Fibroblast of mammary gland (primary cell): ENCODE results near the gene CCDC196.

Source experiments
- DNase-seq: peaks from one replicate; pipeline ENCODE4 v3.0.0-alpha.2; 2010; ENCODE audit warnings: low read depth
- H3K4me3 ChIP-seq: 2 replicates; pipeline ENCODE4 v1.5.1; 2011; ENCODE audit warnings: low read depth, mild to moderate bottlenecking, low read length, moderate library complexity; ENCODE audit not compliant: control insufficient read depth
- CTCF ChIP-seq: conservative IDR thresholded peaks from 2 replicates; pipeline ENCODE4 v1.5.1; 2011; ENCODE audit warnings: low read depth, low read length, inconsistent platforms; ENCODE audit not compliant: control insufficient read depth, insufficient read depth

Gene CCDC196

GRCh38 chr14:66490143-66491111 is 4.3 kb downstream of the CCDC196 start:
- no peak overlapping the region for H3K4me3 ChIP-seq
- no peak for DNase-seq
- no peak for TF ChIP-seq CTCF

GRCh38 chr14:66493750-66494149 is 7.6 kb downstream of the CCDC196 start:
- TF ChIP-seq CTCF, result no peak
- no peak overlapping the region for H3K4me3 ChIP-seq
- no peak for DNase-seq

GRCh38 chr14:66495218-66496098 is 9.3 kb downstream of the CCDC196 start:
- peak; percentile 95 for TF ChIP-seq CTCF
- H3K4me3 ChIP-seq, result peak overlapping the region; percentile 19

GRCh38 chr14:66496188-66496807 is 10.1 kb downstream of the CCDC196 start:
- H3K4me3 ChIP-seq, result no peak overlapping the region

More at GRCh38 chr14:66495218-66496098, 9.3 kb downstream of the CCDC196 start:
- peak; percentile 82 for DNase-seq

GRCh38 chr14:66496911-66497310 is 10.7 kb downstream of the CCDC196 start:
- no peak for DNase-seq
- no peak for TF ChIP-seq CTCF
- no peak overlapping the region for H3K4me3 ChIP-seq

More at GRCh38 chr14:66496188-66496807, 10.1 kb downstream of the CCDC196 start:
- peak; percentile 34 for DNase-seq
- no peak for TF ChIP-seq CTCF

- H3K4me3 ChIP-seq, result no peak overlapping the region
- DNase-seq, result no peak
- no peak for TF ChIP-seq CTCF
Observed at GRCh38 chr14:66498311-66498710, 12.1 kb downstream of the CCDC196 start.
